ENCODE data around the gene CTPS2.
"Not testable (repeated sequence)": the region's sequence is repeated elsewhere in the genome, so short reads cannot be mapped to it uniquely, and the experiment has no call there.

Gene CTPS2

DNA sequence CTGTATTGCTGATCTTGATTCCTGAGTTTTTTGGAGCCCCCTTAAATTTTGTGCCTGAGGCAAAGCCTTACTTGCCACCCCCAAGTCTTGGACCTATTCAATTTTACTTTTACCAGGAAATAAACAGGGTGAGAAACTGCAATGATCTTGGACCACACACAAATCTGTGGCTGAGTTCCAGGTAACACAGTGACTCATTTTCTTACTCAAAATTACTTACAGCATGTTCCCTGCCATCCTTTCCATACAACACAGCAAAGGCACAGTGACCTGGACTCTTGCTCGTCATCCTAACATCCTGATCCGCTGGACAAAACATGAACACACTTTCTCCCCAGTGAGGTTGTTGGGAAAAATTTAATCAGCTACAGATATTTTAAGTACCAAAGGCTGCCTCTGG is 123.3 kb downstream of the CTPS2 start:
- H3K36me3 ChIP-seq = no peaks in the 10 kb centered on the region
- H3K4me1 ChIP-seq = no peaks in the 10 kb centered on the region
- intact Hi-C loops (cut with DNase I; ENCODE audit: low total_unique reads) = no loop called here
- DNase-seq = no peak
- H3K4me3 ChIP-seq = no peak overlapping the region
- H3K9me3 ChIP-seq = no peaks in the 10 kb centered on the region
- no peak for TF ChIP-seq CTCF (IDR thresholded peaks at IDR 0.05)
- no peak overlapping the region for H3K27ac ChIP-seq
- H3K27me3 ChIP-seq = no peaks in the 10 kb centered on the region

DNA sequence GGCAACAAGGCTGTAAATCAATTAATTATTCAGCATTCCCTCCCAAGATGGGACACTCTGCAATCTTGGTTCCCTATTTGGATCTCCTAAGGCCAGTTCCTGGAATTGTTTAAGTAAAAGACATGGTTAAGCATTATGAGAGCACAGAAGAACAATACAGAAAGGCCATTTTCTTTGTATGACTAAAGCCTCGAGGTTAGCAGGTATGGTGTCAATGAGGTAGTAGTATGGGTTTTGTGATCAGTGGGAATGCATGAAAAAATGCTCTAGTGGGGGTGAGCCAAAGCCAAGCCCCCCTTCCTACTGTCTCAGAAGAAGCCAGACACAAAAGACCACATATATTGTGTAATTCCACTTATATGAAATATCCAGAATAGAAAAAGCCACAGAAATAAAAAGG is 124.2 kb downstream of the CTPS2 start:
- no peaks in the 10 kb centered on the region for H3K9me3 ChIP-seq
- no peak for TF ChIP-seq CTCF (IDR thresholded peaks at IDR 0.05)
- no peaks in the 10 kb centered on the region for H3K36me3 ChIP-seq
- intact Hi-C loops (cut with DNase I; ENCODE audit: low total_unique reads) = no loop called here
- no peak for DNase-seq
- no peaks in the 10 kb centered on the region for H3K27me3 ChIP-seq
- no peak overlapping the region for H3K4me3 ChIP-seq
- no peak overlapping the region for H3K27ac ChIP-seq
- no peaks in the 10 kb centered on the region for H3K4me1 ChIP-seq

DNA sequence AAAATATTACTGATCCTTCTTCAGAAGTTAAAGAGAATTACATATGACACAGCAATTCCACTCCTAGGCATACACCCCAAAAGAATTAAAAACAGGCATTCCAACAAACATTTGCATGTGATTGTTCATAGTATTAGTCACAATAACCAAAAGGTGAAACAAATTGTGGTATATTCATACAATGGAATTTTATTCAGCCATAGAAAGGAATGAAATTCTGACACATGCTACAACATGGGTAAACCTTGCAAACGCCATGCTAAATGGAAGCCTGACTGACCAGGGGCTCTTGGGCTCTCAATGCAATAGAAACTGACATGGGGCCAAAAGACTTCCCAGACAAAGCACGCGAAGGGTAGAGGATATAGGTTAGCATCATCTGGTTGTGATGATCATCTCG is 124.6 kb downstream of the CTPS2 start:
- H3K9me3 ChIP-seq = no peaks in the 10 kb centered on the region
- DNase-seq = no peak
- no peaks in the 10 kb centered on the region for H3K36me3 ChIP-seq
- H3K4me1 ChIP-seq = no peaks in the 10 kb centered on the region
- intact Hi-C loops (cut with DNase I; ENCODE audit: low total_unique reads) = no loop called here
- TF ChIP-seq CTCF (IDR thresholded peaks at IDR 0.05) = no peak
- no peak overlapping the region for H3K4me3 ChIP-seq
- no peaks in the 10 kb centered on the region for H3K27me3 ChIP-seq
- H3K27ac ChIP-seq = no peak overlapping the region

DNA sequence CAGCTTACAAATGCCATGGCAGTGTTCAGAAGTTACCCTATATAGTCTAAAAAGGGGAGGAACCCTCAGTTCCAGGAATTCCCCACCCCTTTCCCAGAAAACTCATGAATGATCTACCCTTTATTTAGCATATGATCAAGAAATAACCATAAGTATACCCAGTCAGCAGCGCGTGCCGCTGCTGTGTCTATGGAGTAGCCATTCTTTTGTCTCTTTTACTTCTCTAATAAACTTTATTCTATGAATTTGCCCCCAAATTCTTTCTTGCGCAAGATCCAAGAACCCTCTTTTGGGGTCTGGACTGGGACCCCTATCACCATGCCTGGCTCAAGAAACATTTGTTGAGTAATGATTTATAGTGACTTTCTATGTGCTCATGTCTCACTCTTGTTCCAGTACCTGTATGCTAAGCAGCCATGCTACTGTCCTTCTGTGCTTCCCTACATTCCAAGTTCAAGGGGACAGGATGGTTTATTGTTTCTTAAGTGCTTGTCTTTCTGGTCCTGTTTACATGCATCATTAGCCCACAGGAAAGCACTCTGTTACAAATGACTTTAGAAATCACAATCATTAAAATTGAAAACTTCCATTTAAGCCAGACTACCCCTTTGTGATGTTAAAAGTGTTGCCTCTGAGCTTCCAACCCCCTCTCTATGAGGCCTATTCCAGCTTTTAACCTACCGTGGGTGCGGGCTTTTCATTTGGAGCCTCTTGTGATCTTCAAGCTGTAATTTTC is 125.9 kb downstream of the CTPS2 start:
- Histone ChIP-seq H3K4me1 (no peaks in the 10 kb centered on the region), H3K27ac (no peak overlapping the region), H3K9me3 (peaks cover 0 to under 1% (median 0%) of the 10 kb centered on the region in 3 donors), H3K4me3 (no peak overlapping the region), H3K27me3 (no peaks in the 10 kb centered on the region), H3K36me3 (no peaks in the 10 kb centered on the region)
- intact Hi-C loops (cut with DNase I; ENCODE audit: low total_unique reads) = no loop called here
- TF ChIP-seq CTCF (IDR thresholded peaks at IDR 0.05) = no peak
- DNase-seq = no peak

DNA sequence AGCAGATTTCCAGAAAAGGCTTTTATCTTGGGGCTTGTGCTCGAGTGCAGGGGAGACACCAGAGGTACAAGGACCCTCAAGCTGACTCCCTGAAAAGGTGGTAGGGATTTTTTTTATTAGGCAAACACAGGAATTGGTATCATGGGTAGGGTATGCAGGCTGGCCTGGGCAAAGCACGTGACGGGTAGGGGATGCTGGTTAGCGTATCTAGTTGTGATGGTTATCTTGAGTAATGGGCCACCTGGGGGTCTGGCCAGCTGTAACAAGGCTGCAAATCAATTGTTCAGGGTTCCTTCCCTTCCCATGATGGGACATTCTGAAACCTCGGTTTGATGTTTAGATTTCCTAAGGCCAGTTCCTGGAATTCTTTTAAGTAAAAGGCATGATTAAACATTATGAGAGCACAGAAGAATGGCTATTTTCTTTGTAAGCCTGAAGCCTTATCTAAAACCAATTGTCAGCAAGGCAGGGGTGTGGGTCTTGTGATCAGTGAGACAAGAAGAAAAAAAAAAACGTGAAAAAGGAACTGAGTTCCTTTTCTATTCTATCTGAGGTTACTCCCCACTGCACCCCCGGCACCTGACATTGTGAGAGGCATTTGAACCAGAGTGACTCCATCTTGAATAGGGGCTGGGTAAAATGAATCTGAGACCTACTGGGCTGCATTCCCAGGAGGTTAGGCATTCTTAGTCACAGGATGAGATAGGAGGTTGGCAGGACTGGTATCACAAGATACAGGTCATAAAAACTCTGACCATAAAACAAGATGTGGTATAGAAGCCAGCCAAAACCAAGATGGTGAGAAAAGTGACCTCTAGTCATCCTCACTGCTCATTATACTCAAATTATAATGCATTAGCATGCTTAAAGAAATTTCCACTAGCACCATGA is 126.7 kb downstream of the CTPS2 start:
- H3K9me3 ChIP-seq = peaks cover 0 to 3% (median 0%) of the 10 kb centered on the region in 3 donors
- no peaks in the 10 kb centered on the region for H3K4me1 ChIP-seq
- no peaks in the 10 kb centered on the region for H3K36me3 ChIP-seq
- intact Hi-C loops (cut with DNase I; ENCODE audit: low total_unique reads) = no loop called here
- H3K27me3 ChIP-seq = no peaks in the 10 kb centered on the region
- no peak overlapping the region for H3K27ac ChIP-seq
- no peak for TF ChIP-seq CTCF (IDR thresholded peaks at IDR 0.05)
- DNase-seq = no peak
- H3K4me3 ChIP-seq = no peak overlapping the region

DNA sequence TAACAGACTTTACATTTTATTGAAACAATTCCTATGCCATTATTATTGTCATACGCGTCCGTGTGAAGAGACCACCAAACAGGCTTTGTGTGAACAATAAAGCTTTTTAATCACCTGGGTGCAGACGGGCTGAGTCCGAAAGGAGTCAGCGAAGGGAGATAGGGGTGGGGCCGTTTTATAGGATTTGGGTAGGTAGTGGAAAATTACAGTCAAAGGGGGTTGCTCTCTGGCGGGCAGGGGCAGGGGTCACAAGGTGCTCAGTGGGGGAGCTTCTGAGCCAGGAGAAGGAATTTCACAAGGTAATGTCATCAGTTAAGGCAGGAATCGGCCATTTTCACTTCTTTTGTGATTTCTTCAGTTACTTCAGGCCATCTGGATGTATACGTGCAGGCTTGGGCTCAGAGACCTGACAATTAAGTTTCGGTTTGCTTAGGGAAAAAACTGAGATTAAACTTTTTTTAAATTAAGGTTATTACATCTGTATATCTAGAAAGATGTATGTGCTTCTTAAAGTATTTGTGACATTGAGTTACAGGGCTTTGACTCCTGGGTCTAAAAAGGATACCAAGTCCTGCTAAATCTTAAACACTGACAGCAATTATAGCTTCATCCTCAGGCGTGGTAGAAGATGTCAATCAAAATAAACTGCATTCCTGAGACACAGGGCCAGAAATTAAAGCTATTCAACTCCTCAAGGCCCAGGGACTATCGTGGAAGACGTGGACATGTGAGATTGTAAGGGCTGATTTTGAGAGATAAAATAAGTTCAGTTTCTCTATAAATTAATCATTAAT is 132.3 kb downstream of the CTPS2 start:
- H3K36me3 ChIP-seq; DNase-seq; H3K4me3 ChIP-seq; H3K4me1 ChIP-seq; H3K27me3 ChIP-seq; H3K9me3 ChIP-seq; intact Hi-C loops (cut with DNase I; ENCODE audit: low total_unique reads); H3K27ac ChIP-seq: not testable (repeated sequence)
